Duodenal mucosa (tissue), 2 donors: ENCODE results near the gene ATG101.

ENCODE experiments used
- H3K27ac ChIP-seq: one replicate; pipeline ENCODE4 v1.7.0; 2013; ENCODE audit warnings: low read depth, low read length
- H3K27me3 ChIP-seq, 2 donors: one replicate each; pipeline ENCODE4 v1.7.0; 2013; ENCODE audit warnings: low read length in 2 of 2, control low read depth in 1 of 2; ENCODE audit not compliant: insufficient read depth in 2 of 2, control insufficient read depth in 1 of 2
- H3K36me3 ChIP-seq, 2 donors: one replicate each; pipeline ENCODE4 v1.7.0; 2013; ENCODE audit warnings: low read length in 2 of 2, control low read depth in 1 of 2; ENCODE audit not compliant: insufficient read depth in 2 of 2, control insufficient read depth in 1 of 2
- H3K4me1 ChIP-seq, 2 donors: one replicate each; pipeline ENCODE4 v1.7.0; 2013; ENCODE audit warnings: low read length in 2 of 2, control low read depth in 1 of 2; ENCODE audit not compliant: insufficient read depth in 2 of 2, control insufficient read depth in 1 of 2
- H3K4me3 ChIP-seq, 2 donors: one replicate each; pipeline ENCODE4 v1.7.0; 2013; ENCODE audit warnings: low read length in 2 of 2, low read depth in 1 of 2
- H3K9ac ChIP-seq, 2 donors: one replicate each; pipeline ENCODE4 v1.7.0; 2013; ENCODE audit warnings: low read length in 2 of 2, low read depth in 1 of 2
- H3K9me3 ChIP-seq, 2 donors: one replicate each; pipeline ENCODE4 v1.7.0; 2013; ENCODE audit warnings: low read length in 2 of 2, control low read depth in 1 of 2; ENCODE audit not compliant: control insufficient read depth in 1 of 2

ATG101 gene

GRCh38 chr12:52057638-52058576 lies 11.9 kb upstream of the ATG101 start:
- H3K4me1 ChIP-seq: peaks cover 11% of the 10 kb centered on the region in 2 donors
- H3K4me3 ChIP-seq: no peak overlapping the region
- H3K36me3 ChIP-seq: peaks cover 23 to 41% of the 10 kb centered on the region in 2 donors
- H3K27me3 ChIP-seq: no peaks in the 10 kb centered on the region
- H3K27ac ChIP-seq: no peak overlapping the region
- no peak overlapping the region for H3K9ac ChIP-seq
- H3K9me3 ChIP-seq: no peaks in the 10 kb centered on the region

- H3K4me3 ChIP-seq: no peak overlapping the region
- peak overlapping the region; percentile 32 for H3K27ac ChIP-seq
- no peaks in the 10 kb centered on the region for H3K9me3 ChIP-seq
- peaks cover 23 to 41% of the 10 kb centered on the region in 2 donors for H3K36me3 ChIP-seq
- H3K27me3 ChIP-seq: no peaks in the 10 kb centered on the region
- H3K4me1 ChIP-seq: peaks cover 2% of the 10 kb centered on the region in 2 donors
- no peak overlapping the region for H3K9ac ChIP-seq
These were observed 11.0 kb upstream of the ATG101 start for GRCh38 chr12:52058631-52059361.

GRCh38 chr12:52059582-52060497 lies 9.9 kb upstream of the ATG101 start:
- Histone ChIP-seq H3K4me1 (no peaks in the 10 kb centered on the region), H3K27ac (no peak overlapping the region), H3K4me3 (no peak overlapping the region), H3K9ac (no peak overlapping the region), H3K9me3 (no peaks in the 10 kb centered on the region), H3K36me3 (peaks cover 20 to 33% of the 10 kb centered on the region in 2 donors), H3K27me3 (no peaks in the 10 kb centered on the region)

GRCh38 chr12:52060498-52061177 lies 9.1 kb upstream of the ATG101 start:
- H3K36me3 ChIP-seq: peaks cover 20 to 27% of the 10 kb centered on the region in 2 donors
- no peaks in the 10 kb centered on the region for H3K9me3 ChIP-seq
- H3K27me3 ChIP-seq: no peaks in the 10 kb centered on the region
- no peak overlapping the region for H3K27ac ChIP-seq
- no peaks in the 10 kb centered on the region for H3K4me1 ChIP-seq
- no peak overlapping the region for H3K9ac ChIP-seq
- no peak overlapping the region for H3K4me3 ChIP-seq

DNA sequence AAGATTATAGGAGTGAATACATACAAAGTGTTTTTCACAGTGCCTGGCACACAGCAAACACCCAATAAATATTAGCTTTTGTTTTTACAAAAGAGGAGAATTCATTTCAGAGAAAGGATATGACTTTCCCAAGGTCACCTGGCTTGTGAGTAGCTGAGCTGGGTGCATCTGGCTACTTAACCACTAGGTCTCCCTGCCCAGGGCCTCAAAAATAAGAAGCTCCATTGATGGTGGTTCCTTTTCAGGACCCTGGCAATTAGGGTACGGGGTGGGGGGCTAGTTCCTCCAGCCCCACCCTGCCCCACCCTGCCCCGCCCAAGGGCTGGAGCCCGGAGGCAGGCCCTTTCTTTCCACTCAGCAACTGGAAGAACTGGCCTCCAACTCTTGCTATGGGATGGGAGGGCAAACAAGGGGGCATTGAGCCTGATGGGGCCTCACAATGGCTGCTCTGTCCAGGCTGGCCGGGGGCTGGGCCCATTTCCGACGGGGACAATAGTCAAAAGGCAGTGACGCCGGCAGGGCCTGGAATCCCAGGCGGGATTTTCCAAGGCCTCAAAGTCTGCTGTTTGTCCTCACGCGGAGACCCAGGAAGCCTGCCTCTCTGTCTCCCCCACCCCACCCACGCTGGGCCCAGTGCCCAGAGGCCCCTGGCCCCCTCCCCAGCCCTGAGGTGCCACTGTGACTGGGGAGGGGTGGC lies 8.2 kb upstream of the ATG101 start:
- Histone ChIP-seq H3K9ac (no peak overlapping the region), H3K4me1 (no peaks in the 10 kb centered on the region), H3K9me3 (no peaks in the 10 kb centered on the region), H3K27ac (no peak overlapping the region), H3K36me3 (peaks cover 20% of the 10 kb centered on the region in 2 donors), H3K4me3 (no peak overlapping the region), H3K27me3 (no peaks in the 10 kb centered on the region)

DNA sequence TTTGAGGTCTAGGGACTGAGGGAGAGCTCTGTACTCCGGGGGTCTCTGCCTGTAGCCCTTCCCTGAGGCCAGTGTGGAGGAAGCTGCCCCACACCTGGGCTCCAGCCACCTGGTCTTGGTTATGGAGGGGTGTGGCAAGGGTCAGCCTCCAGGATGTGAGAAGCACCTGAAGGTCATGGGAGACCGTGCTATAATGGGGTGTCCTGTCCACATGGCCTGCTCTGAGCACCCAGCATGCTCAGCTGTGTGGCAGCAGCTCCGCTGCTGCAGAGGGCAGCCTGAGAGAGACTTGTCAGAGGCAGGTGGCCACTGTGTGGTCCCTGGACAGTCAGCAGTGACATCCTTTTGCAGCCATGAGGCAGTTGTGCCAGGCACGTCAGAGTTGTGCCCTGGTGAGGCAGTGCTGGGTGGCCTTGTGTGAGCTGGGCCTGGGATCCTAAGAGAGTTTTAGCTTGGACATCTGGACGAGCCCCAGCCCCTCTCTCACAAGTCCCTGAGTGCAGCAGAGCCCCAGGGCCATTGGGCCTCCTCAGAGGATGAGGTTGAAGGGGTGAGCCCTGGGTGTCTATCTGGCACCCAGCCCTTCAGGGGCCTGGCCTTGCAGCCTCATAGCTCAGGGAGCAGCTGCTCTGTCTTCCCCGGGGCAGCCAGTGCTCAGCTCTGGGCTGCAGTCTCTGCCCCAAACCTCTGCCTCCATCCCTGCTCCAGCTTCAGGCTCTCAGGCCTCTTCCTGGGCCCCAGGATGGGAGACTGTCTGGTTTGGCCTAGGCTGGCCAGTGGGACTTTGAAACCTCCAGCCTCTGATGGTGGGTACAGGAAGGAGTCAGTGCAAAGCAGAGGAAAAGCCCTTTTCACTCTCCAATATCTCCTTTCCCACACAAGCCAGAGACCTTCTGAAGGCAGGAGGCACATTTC lies 7.4 kb upstream of the ATG101 start:
- peak overlapping the region; percentile 10 for H3K27ac ChIP-seq
- H3K27me3 ChIP-seq: no peaks in the 10 kb centered on the region
- no peaks in the 10 kb centered on the region for H3K9me3 ChIP-seq
- H3K36me3 ChIP-seq: peaks cover 12% of the 10 kb centered on the region in 2 donors
- no peak overlapping the region for H3K4me3 ChIP-seq
- H3K4me1 ChIP-seq: peaks cover 0 to 4% of the 10 kb centered on the region in 2 donors
- no peak overlapping the region for H3K9ac ChIP-seq

- H3K9ac ChIP-seq: no peak overlapping the region
- peak overlapping the region; percentile 10 for H3K27ac ChIP-seq
- H3K4me1 ChIP-seq: peaks cover 0 to 4% of the 10 kb centered on the region in 2 donors
- H3K36me3 ChIP-seq: peaks cover 3 to 6% of the 10 kb centered on the region in 2 donors
- H3K9me3 ChIP-seq: no peaks in the 10 kb centered on the region
- H3K27me3 ChIP-seq: no peaks in the 10 kb centered on the region
- no peak overlapping the region for H3K4me3 ChIP-seq
These were observed 6.5 kb upstream of the ATG101 start for GRCh38 chr12:52063082-52063924.
